HG02938 (cell line): ENCODE results near the gene AIF1L.
"Not testable (repeated sequence)": the region's sequence is repeated elsewhere in the genome, so short reads cannot be mapped to it uniquely, and the experiment has no call there.

Source experiments
- ATAC-seq: cut with Tn5 transposase; IDR thresholded peaks from one replicate; pipeline ENCODE4 v1.9.1; 2021; ENCODE audit warnings: mild to moderate bottlenecking, moderate library complexity; ENCODE audit not compliant: unreplicated experiment

The AIF1L gene

GRCh38 chr9:131117762-131118145 lies 21.4 kb downstream of the AIF1L start:
- no peak for ATAC-seq

DNA sequence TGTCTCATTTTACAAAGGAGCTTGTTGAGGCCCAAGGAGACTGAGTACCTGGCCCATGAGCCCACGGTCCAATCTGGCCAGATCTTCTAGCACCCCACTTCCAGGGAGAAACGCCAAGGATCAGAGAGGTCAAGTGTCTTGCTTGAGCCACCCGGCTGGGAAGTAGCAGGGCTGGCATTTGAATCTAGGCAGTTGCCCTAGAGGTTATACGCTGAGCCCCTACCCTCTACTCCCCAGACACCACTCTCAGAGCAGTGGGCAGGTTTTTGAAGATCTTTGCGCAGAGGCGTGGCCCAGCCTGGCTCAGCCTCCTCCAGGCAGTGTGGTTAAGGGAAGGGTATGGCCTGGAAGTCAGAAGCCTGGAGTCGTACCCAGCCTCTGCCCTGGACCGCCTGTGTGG lies 23.3 kb downstream of the AIF1L start:
- no peak for ATAC-seq

- ATAC-seq: no peak
Observed at GRCh38 chr9:131120620-131121228, 24.4 kb downstream of the AIF1L start.

- ATAC-seq: no peak
Observed at GRCh38 chr9:131121346-131121745, 25.0 kb downstream of the AIF1L start.

- ATAC-seq: no peak
Observed at GRCh38 chr9:131122158-131122557, 25.8 kb downstream of the AIF1L start.

GRCh38 chr9:131125038-131125287 lies 28.6 kb downstream of the AIF1L start:
- no peak for ATAC-seq

DNA sequence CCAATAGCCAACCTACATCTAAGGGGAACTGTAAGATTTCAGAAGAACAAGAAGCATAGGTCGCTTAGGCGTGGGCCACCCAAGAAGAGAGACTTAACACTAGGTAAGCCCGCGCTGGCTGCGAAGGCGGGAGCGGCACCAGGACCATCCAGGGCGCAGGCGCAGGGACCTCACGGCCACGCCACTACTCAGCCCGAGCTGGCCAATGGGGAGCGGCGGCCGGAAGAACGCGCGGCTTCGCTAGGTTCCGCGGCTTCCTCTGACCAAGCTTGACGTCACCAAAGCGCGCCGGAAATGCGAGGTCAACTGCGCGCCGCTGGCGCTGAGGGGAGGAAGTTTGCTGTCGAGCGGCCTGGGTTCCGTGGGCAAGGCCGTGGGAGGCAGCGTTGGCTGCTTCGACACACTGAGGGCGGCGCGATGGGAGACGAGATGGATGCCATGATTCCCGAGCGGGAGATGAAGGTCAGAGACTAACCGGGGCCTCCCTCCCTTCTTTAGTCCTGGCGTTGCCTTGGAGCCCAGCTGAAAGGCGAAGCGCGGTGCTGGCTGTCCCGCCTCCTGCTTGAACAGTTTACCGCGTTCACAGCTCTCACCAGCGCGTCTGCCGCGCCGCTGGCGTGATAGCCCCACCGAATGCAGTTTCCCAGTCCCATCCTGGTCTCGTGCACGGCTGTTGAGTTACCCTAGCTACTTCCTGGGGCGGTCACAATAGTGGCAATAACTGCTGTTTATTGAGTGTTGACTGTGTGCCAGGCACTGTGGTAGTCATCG lies 29.1 kb downstream of the AIF1L start, which contains the start of gene NUP214:
NUP214 (plus strand) TSS at position 299 of the 771 bp plus-strand sequence; CDS start at position 418, 119 bp downstream.
- peak; percentile 92 for ATAC-seq

- ATAC-seq: no peak
Observed at GRCh38 chr9:131126059-131126426, 29.7 kb downstream of the AIF1L start.

- ATAC-seq: no peak
Observed at GRCh38 chr9:131129183-131129582, 32.9 kb downstream of the AIF1L start.

DNA sequence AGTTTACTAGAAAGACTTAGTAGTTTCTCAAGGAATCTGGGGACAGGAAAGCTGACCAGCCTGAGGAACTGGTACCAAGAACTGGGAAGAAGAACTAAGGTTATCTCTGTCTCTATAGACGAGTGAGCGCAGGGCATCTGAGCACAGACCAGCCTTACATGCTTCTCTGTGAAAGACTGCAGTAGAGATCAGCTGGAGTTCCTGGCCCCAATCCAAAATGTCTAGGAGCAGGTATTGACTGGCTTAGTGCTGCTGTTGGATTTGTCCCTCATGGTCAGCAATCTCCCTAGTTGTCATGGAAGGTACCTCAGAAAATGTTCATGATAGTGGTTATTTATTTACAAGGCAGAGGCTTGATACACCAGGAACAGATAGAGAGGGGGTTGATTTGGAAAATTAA lies 42.3 kb downstream of the AIF1L start:
- no peak for ATAC-seq

GRCh38 chr9:131140112-131140511 lies 43.8 kb downstream of the AIF1L start:
- ATAC-seq: no peak

DNA sequence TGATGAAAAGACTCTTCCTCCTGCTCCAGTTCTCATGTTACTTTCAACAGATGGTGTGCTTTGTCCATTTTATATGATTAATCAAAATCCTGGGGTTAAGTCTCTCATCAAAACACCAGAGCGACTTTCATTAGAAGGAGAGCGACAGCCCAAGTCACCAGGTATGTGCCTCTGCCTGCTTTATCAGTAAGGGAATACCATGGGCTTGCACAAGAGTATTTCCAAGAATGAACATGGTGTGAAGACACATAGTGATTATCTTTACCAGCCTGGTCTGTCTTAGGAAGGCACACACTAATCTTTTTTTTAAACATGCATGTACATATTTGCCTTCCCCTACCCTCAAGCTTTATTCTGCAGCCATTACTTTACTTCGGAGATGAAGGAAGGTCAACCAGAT lies 44.2 kb downstream of the AIF1L start:
- ATAC-seq: no peak

DNA sequence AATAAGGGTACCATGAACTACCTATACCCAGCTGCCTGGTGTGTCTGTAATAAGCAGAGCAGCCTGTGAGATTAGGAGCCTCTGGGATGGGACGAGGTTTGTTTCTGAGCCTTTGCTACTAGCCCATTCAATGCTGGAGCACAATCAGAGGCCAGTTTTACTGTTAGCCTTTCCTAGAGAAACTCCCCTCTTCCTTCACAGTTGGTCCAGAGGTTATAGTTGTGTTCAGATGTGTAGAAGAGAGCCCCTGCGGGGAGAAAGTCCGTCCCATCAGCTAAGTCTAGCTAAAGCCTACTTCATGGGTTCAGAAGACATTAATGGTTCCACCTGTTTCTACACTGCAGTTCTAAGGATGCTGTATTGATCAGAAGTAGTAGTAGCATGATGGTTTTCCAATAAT lies 45.8 kb downstream of the AIF1L start:
- ATAC-seq: no peak

- no peak for ATAC-seq
Observed at GRCh38 chr9:131144201-131144600, 47.9 kb downstream of the AIF1L start.

DNA sequence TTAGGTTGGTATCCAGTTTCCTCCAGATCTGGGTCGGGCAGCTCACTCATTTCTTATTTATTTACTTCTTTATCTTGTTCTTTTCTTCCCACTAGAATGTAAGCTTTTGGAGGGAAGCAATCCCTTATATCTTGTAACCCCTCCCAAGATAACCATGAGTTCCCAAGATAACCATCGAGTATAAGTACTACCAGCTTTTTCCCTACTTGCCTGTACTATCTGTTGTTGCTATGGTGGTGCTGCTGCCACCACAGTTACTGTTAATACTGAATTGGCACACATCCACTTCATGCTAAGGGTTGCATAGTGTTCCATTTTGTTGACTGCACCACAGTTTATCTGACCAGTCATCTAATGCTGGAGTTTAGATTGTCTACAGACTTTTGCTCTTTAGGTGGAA lies 48.9 kb downstream of the AIF1L start:
- no peak for ATAC-seq

GRCh38 chr9:131146186-131146585 lies 49.9 kb downstream of the AIF1L start:
- no peak for ATAC-seq

- ATAC-seq: no peak
Observed at GRCh38 chr9:131148276-131148675, 51.9 kb downstream of the AIF1L start.

DNA sequence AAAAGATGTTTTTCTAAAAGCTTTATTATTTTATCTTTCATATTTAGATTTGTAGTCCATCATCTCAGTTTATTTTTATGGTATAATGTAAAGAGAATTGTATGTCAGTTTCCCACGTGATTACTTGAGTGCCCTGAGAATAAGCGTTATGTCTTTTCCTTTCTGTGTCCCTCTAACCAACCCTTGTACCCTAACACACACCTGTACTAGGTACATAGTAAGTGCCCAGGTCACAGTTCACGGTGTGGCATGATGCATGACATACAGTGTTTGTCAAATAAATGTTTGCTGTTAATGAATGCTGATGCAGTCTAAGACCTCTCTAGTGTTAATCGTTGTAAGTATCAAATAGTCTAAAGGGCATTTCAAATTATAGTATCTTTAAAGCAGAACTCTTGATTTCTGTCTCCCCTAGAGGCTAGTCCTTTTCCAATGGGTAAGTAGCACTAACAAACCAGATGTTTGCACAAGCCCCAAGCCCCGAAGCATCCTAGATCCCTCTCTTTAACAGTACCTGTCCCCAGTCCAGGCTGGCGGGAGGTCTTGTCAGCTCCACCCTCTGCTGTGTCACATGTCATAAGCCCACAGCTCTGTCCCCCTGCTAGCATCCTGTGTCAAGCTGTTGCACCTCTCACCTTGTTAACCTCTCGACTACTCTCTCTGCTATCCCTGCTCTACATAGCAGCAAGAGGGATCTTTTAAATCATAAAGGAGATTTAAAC lies 52.8 kb downstream of the AIF1L start:
- ATAC-seq: no peak

DNA sequence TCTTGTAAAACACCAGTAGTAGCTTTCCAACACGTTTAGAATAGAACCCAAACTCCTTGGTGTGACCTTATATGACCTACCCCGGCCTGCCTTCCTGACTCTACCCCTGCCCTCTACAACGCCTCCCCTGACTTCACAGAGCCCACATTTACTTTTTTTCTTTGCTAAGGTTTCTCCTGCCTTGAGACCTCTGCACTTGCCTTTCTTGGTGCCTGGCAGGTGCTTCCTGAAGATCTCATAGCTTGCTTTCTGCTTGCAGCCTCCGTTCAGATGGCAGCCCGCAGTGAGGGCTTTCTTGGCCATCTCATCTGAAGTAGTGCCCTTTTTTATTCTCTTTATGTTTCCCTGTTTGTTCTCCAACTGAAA lies 53.3 kb downstream of the AIF1L start:
- ATAC-seq: no peak

GRCh38 chr9:131153595-131153994 lies 57.3 kb downstream of the AIF1L start:
- no peak for ATAC-seq

DNA sequence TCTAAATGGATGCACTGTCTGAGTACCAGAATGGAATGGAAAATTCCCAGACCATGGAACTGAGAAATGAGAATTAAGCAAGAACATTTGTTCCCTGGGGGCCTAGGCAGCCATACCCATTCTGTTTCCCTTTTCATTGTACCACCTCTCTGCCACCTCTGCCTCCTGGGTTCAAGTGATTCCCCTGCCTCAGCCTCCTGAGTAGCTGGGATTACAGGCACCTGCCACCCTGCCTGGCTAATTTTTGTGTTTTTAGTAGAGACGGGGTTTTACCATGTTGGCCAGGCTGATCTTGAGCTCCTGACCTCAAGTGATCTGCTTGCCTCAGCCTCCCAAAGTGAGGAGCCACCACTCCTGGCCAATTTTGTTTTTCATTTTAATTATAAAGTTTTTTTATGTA lies 62.3 kb downstream of the AIF1L start:
- not testable (repeated sequence) for ATAC-seq

DNA sequence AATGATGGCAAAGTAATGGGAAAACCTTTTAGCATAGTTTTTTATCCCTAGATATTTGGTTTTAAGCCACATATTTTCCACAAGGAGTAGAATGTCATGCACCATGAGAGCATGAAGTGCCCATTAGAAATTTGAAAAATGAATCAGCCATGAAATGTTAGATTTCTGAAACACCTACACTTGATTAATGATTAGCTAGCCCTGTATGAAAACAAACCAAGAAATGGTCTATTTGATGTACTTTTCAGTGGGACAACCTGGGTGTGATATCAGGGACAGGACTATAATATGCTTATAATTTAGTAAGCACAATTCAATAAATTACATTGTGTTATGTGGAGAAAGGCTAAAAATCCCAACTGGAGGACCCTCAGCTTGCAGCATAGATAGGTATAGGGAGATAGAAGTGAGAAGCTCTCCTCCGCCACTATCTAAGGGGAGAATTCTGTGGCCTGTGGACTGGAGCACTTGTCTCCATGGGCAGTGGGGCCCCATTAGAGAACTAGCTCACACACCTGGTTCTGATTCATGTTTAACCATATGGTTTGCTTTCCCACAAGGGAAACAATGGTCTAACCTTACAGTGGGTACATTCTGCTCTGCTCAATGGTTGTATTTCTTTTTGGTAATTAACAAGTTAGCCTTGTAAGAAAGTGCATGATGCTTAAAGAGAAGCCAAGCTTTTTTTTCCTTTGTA lies 64.2 kb downstream of the AIF1L start:
- ATAC-seq: no peak
